ENCODE measurements around the gene MB21D2.

DNA sequence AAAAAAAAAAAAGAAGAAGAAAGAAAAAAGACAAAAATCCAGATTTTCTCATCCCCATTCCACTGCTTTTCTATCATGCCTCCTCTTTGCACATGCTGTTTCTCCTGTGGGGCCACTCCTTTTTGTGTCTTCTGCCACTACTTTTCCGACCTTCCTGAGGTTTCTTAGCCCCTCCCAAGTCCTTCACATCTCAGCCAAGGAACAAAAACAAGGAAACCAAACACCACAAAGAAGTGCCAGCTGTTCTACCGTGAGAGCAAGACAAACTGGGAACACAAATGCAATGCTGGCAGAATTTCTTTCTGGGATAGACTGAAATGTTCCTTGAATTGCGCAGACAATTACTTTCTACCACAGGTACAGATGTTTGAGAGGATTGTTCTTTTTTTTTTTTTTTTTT is 83.2 kb downstream of the MB21D2 start:
- no peak for TF ChIP-seq POLR2A (IDR thresholded peaks at IDR 0.05)
- TF ChIP-seq, protein P1, sequence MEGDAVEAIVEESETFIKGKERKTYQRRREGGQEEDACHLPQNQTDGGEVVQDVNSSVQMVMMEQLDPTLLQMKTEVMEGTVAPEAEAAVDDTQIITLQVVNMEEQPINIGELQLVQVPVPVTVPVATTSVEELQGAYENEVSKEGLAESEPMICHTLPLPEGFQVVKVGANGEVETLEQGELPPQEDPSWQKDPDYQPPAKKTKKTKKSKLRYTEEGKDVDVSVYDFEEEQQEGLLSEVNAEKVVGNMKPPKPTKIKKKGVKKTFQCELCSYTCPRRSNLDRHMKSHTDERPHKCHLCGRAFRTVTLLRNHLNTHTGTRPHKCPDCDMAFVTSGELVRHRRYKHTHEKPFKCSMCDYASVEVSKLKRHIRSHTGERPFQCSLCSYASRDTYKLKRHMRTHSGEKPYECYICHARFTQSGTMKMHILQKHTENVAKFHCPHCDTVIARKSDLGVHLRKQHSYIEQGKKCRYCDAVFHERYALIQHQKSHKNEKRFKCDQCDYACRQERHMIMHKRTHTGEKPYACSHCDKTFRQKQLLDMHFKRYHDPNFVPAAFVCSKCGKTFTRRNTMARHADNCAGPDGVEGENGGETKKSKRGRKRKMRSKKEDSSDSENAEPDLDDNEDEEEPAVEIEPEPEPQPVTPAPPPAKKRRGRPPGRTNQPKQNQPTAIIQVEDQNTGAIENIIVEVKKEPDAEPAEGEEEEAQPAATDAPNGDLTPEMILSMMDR (IDR thresholded peaks at IDR 0.05) = no peak
